SK-N-SH treated with all-trans-retinoic acid at 6 μM for 48 hours (cell line): Measurements from ENCODE around the gene NUB1.

Experiments
- BACH2 ChIP-seq: fragments of 250-450 bp; sonication (Bioruptor Pico); IDR thresholded peaks from 2 replicates; pipeline ENCODE4 v1.9.0; 2021; ENCODE audit warnings: mild to moderate bottlenecking, borderline replicate concordance
- ESRRG ChIP-seq: fragments of 250-450 bp; sonication (Bioruptor Pico); IDR thresholded peaks from 2 replicates; pipeline ENCODE4 v1.6.1; 2021; ENCODE audit warnings: mild to moderate bottlenecking
- GLIS3 ChIP-seq: fragments of 250-450 bp; sonication (Bioruptor Pico); IDR thresholded peaks from 2 replicates; pipeline ENCODE4 v1.5.0; 2020; ENCODE audit warnings: mild to moderate bottlenecking, moderate library complexity
- PATZ1 ChIP-seq: fragments of 250-450 bp; sonication (Bioruptor Pico); IDR thresholded peaks from 2 replicates; pipeline ENCODE4 v1.8.0; 2020; ENCODE audit warnings: mild to moderate bottlenecking, moderate library complexity, borderline replicate concordance
- RARB ChIP-seq: fragments of 250-450 bp; sonication (Bioruptor Pico); IDR thresholded peaks from 2 replicates; pipeline ENCODE4 v1.8.0; 2021; ENCODE audit warnings: mild to moderate bottlenecking, moderate library complexity
- TCF4 ChIP-seq: fragments of 250-450 bp; sonication (Bioruptor Pico); IDR thresholded peaks from 2 replicates; pipeline ENCODE4 v1.8.0; 2021; ENCODE audit warnings: mild to moderate bottlenecking, moderate library complexity, borderline replicate concordance
- ZC3H10 ChIP-seq: fragments of 250-450 bp; sonication (Bioruptor Pico); IDR thresholded peaks from 2 replicates; pipeline ENCODE4 v1.5.1; 2021; ENCODE audit warnings: mild to moderate bottlenecking, moderate library complexity
- ZFP3 ChIP-seq: fragments of 250-450 bp; sonication (Bioruptor Pico); IDR thresholded peaks from 2 replicates; pipeline ENCODE4 v1.5.0; 2020; ENCODE audit warnings: mild to moderate bottlenecking, moderate library complexity
- ZNF8 ChIP-seq: fragments of 450-650 bp; formaldehyde crosslinking; IDR thresholded peaks from 2 replicates; pipeline ENCODE4 v1.5.0; 2020; ENCODE audit warnings: mild to moderate bottlenecking, moderate library complexity
- TF ChIP-seq, protein P1 (sequence below): fragments of 250-450 bp; sonication (Bioruptor Pico); IDR thresholded peaks from 2 replicates; pipeline ENCODE4 v1.8.0; 2021; ENCODE audit warnings: low read depth, mild to moderate bottlenecking, moderate library complexity, borderline replicate concordance
- TF ChIP-seq, protein P2 (sequence below): fragments of 250-450 bp; sonication (Bioruptor Pico); IDR thresholded peaks from 2 replicates; pipeline ENCODE4 v1.5.1; 2021; ENCODE audit warnings: mild to moderate bottlenecking, moderate library complexity

- no peak for TF ChIP-seq TCF4 (CRISPR knock-in tag)
- TF ChIP-seq ZFP3 (CRISPR knock-in tag): no peak
- TF ChIP-seq PATZ1: no peak
- no peak for TF ChIP-seq ZNF8 (CRISPR knock-in tag)
- TF ChIP-seq RARB (CRISPR knock-in tag): no peak
- TF ChIP-seq, protein P1, sequence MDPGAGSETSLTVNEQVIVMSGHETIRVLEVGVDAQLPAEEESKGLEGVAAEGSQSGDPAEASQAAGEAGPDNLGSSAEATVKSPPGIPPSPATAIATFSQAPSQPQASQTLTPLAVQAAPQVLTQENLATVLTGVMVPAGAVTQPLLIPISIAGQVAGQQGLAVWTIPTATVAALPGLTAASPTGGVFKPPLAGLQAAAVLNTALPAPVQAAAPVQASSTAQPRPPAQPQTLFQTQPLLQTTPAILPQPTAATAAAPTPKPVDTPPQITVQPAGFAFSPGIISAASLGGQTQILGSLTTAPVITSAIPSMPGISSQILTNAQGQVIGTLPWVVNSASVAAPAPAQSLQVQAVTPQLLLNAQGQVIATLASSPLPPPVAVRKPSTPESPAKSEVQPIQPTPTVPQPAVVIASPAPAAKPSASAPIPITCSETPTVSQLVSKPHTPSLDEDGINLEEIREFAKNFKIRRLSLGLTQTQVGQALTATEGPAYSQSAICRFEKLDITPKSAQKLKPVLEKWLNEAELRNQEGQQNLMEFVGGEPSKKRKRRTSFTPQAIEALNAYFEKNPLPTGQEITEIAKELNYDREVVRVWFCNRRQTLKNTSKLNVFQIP (CRISPR knock-in tag): no peak
- TF ChIP-seq BACH2 (CRISPR knock-in tag): no peak
- no peak for TF ChIP-seq GLIS3 (CRISPR knock-in tag)
- TF ChIP-seq, protein P2, sequence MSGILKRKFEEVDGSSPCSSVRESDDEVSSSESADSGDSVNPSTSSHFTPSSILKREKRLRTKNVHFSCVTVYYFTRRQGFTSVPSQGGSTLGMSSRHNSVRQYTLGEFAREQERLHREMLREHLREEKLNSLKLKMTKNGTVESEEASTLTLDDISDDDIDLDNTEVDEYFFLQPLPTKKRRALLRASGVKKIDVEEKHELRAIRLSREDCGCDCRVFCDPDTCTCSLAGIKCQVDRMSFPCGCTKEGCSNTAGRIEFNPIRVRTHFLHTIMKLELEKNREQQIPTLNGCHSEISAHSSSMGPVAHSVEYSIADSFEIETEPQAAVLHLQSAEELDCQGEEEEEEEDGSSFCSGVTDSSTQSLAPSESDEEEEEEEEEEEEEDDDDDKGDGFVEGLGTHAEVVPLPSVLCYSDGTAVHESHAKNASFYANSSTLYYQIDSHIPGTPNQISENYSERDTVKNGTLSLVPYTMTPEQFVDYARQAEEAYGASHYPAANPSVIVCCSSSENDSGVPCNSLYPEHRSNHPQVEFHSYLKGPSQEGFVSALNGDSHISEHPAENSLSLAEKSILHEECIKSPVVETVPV (CRISPR knock-in tag): no peak
- no peak for TF ChIP-seq ESRRG (CRISPR knock-in tag)
- TF ChIP-seq ZC3H10 (CRISPR knock-in tag): no peak
These were observed 44.9 kb downstream of the NUB1 start for GRCh38 chr7:151386301-151387160.
